DND-41 (cell line): Measurements from ENCODE around the gene ACIN1.

Experiments
- ATAC-seq: fragments of 200-7000 bp; cut with Tn5 transposase; 3 replicates; pipeline ENCODE4 v1.9.1; 2021; ENCODE audit warnings: low read depth; ENCODE audit not compliant: insufficient read depth
- DNase-seq: peaks from one replicate; pipeline ENCODE4 v3.0.0-alpha.2; 2020
- H2AFZ ChIP-seq: 2 replicates; pipeline ENCODE4 v1.6.0; 2012; ENCODE audit warnings: low read depth, low read length
- H3K27ac ChIP-seq: 2 replicates; pipeline ENCODE4 v1.5.1; 2012; ENCODE audit warnings: low read length, inconsistent platforms
- H3K27me3 ChIP-seq: fragments of 200-600 bp; sonication (generic); 2 replicates; pipeline ENCODE4 v1.6.0; 2012; ENCODE audit warnings: low read length, mild to moderate bottlenecking, inconsistent platforms; ENCODE audit not compliant: insufficient read depth, poor library complexity
- H3K36me3 ChIP-seq: 2 replicates; pipeline ENCODE4 v1.5.1; 2012; ENCODE audit warnings: low read length, inconsistent platforms; ENCODE audit not compliant: insufficient read depth
- H3K4me1 ChIP-seq: 2 replicates; pipeline ENCODE4 v1.5.1; 2012; ENCODE audit warnings: mild to moderate bottlenecking, low read length; ENCODE audit not compliant: insufficient read depth
- H3K4me2 ChIP-seq: 2 replicates; pipeline ENCODE4 v1.6.0; 2012; ENCODE audit warnings: mild to moderate bottlenecking, moderate library complexity, low read length, inconsistent platforms; ENCODE audit not compliant: insufficient read depth
- H3K4me3 ChIP-seq, 2 experiments: fragments of 200-600 bp in 1 of 2; shearing (Covaris generic) in 1 of 2; 2 replicates each; pipeline ENCODE4 v1.5.1; 2012 to 2016; ENCODE audit warnings: inconsistent platforms in 2 of 2, low read length in 2 of 2, mild to moderate bottlenecking in 2 of 2, low read depth in 1 of 2, moderate library complexity in 1 of 2
- H3K79me2 ChIP-seq: 2 replicates; pipeline ENCODE4 v1.6.0; 2012; ENCODE audit warnings: low read length, inconsistent platforms; ENCODE audit not compliant: insufficient read depth
- H3K9ac ChIP-seq: 2 replicates; pipeline ENCODE4 v1.6.0; 2012; ENCODE audit warnings: low read depth, mild to moderate bottlenecking, inconsistent platforms, low read length, moderate library complexity
- H3K9me3 ChIP-seq: 2 replicates; pipeline ENCODE4 v1.5.1; 2012; ENCODE audit warnings: low read length, moderate library complexity, mild to moderate bottlenecking, inconsistent platforms; ENCODE audit not compliant: insufficient read depth, severe bottlenecking
- H4K20me1 ChIP-seq: 2 replicates; pipeline ENCODE4 v1.6.0; 2012; ENCODE audit warnings: low read length; ENCODE audit not compliant: insufficient read depth
- EZH2 ChIP-seq: IDR thresholded peaks from 3 replicates; pipeline ENCODE4 v1.6.1; 2012; ENCODE audit warnings: borderline replicate concordance, low read depth, mild to moderate bottlenecking, moderate library complexity, low read length, inconsistent platforms; ENCODE audit not compliant: severe bottlenecking
- TF ChIP-seq, protein P1 (sequence below): IDR thresholded peaks from 2 replicates; pipeline ENCODE4 v1.5.1; 2012; ENCODE audit warnings: borderline replicate concordance, low read length, moderate library complexity, mild to moderate bottlenecking; ENCODE audit not compliant: poor library complexity, severe bottlenecking; ENCODE audit errors: extremely low read depth

Gene ACIN1

DNA sequence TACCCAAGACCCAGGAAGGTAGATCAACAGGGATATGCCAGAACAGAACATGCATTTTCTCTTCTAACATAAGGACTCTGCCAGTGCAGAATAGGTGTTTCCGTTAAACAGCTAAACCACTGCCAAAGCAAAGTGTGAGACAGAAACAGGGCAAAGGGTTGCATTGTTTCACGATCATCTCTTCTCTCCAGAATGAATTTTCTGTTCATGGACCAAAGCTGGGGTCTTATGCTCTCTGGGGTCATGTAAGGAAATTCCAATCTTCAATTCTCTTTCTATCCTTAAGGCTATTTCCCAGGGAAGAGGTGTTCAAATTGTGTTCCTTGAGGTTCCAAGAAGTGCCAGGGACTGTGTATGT lies 71.2 kb downstream of the ACIN1 start:
- H3K4me3 ChIP-seq, result no peak overlapping the region
- no peak overlapping the region for H3K9ac ChIP-seq
- H2AFZ ChIP-seq, result no peak overlapping the region
- ATAC-seq, result no peak
- H3K36me3 ChIP-seq, result peaks cover 38% of the 10 kb centered on the region
- H3K4me2 ChIP-seq, result no peak overlapping the region
- peaks cover under 1% of the 10 kb centered on the region for H3K4me1 ChIP-seq
- TF ChIP-seq EZH2, result no peak
- TF ChIP-seq, protein P1, sequence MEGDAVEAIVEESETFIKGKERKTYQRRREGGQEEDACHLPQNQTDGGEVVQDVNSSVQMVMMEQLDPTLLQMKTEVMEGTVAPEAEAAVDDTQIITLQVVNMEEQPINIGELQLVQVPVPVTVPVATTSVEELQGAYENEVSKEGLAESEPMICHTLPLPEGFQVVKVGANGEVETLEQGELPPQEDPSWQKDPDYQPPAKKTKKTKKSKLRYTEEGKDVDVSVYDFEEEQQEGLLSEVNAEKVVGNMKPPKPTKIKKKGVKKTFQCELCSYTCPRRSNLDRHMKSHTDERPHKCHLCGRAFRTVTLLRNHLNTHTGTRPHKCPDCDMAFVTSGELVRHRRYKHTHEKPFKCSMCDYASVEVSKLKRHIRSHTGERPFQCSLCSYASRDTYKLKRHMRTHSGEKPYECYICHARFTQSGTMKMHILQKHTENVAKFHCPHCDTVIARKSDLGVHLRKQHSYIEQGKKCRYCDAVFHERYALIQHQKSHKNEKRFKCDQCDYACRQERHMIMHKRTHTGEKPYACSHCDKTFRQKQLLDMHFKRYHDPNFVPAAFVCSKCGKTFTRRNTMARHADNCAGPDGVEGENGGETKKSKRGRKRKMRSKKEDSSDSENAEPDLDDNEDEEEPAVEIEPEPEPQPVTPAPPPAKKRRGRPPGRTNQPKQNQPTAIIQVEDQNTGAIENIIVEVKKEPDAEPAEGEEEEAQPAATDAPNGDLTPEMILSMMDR, result no peak
- no peak overlapping the region for H3K27ac ChIP-seq
- H3K9me3 ChIP-seq, result no peaks in the 10 kb centered on the region
- no peaks in the 10 kb centered on the region for H3K27me3 ChIP-seq
- peaks cover 5% of the 10 kb centered on the region; the same call in 1 of the 2 replicates for H3K79me2 ChIP-seq
- H4K20me1 ChIP-seq, result peaks cover 10% of the 10 kb centered on the region; the same call in 1 of the 2 replicates
- no peak for DNase-seq

DNA sequence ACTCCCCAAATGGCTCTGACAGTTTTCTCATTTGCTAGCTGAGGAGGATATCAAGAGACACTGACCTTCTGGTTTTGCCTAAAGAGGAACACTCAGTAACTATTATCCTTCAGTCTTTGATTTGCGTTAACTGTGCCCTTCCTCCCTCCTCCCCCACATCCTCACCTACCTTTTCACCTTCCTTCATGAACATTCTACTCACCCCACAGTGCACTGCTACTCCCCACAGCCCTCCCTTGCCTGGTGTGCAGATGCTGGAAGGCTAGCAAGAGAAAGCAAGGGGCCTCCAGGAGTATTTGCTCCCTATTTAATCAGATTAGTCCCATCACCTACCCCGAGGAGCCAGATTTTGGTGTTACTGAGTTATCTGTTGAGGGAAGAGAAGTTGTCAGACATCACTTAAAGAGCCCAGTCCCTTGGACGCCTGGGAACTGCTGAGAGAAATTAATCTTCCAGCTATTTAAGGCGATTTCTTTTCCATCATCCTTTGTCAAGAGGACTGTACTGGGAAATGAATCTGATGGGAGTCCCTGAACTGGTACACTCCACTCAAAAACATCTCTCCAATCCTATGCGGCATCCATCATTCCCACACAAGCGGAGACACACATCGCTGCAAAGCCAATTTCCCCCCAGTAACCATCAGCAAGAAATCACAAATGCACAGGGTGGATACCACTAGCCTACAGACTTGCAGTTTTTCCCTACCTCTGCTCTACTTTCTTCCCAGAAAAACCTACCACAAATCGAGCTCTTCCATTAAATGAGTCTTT lies 71.7 kb downstream of the ACIN1 start:
- H3K9me3 ChIP-seq, result no peaks in the 10 kb centered on the region
- H4K20me1 ChIP-seq, result peaks cover 8% of the 10 kb centered on the region; the same call in 1 of the 2 replicates
- H3K9ac ChIP-seq, result no peak overlapping the region
- H3K27ac ChIP-seq, result no peak overlapping the region
- H3K4me1 ChIP-seq, result no peaks in the 10 kb centered on the region
- ATAC-seq (no peak), DNase-seq (no peak)
- no peak for TF ChIP-seq EZH2
- TF ChIP-seq, protein P1, result no peak
- no peak overlapping the region for H3K4me2 ChIP-seq
- no peak overlapping the region for H3K4me3 ChIP-seq
- no peaks in the 10 kb centered on the region for H3K27me3 ChIP-seq
- H3K36me3 ChIP-seq, result peaks cover 32% of the 10 kb centered on the region
- H2AFZ ChIP-seq, result no peak overlapping the region
- H3K79me2 ChIP-seq, result peaks cover 2% of the 10 kb centered on the region; the same call in 1 of the 2 replicates

DNA sequence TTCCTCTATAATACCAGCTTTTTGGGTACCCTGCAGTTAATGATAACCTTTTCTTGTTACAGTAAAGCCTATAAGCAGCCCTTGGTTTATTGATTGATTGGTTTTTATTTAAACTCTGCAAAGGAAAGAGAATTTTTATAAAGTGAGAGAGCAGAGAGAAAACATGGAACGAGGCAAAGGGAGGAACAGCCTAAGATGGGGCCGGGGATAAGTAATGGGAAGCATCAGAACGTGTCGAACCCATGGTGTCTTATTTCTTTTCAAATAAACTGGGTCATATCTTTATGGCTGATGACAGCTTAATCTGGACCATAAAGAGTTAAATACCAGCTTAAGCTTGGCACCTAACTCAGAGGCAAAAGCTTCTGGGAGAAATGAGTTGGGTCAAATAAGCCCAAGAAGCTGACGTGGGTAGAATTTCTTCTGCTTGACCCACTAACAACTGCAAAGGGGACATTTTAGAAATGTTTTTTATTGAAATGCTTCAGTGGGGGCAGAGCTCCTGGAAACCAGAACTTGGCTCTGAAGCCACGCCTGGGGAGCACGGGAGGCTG lies 73.0 kb downstream of the ACIN1 start:
- Histone ChIP-seq H3K4me2 (no peak overlapping the region), H2AFZ (no peak overlapping the region), H3K9ac (no peak overlapping the region), H3K79me2 (no peaks in the 10 kb centered on the region), H3K36me3 (peaks cover 25% of the 10 kb centered on the region), H3K4me3 (no peak overlapping the region), H3K27me3 (no peaks in the 10 kb centered on the region), H3K9me3 (no peaks in the 10 kb centered on the region), H3K4me1 (no peaks in the 10 kb centered on the region), H4K20me1 (peaks cover 6% of the 10 kb centered on the region; the same call in 1 of the 2 replicates), H3K27ac (no peak overlapping the region)
- TF ChIP-seq, protein P1, result no peak
- no peak for TF ChIP-seq EZH2
- ATAC-seq (no peak), DNase-seq (no peak)
